Stomach (tissue), 4 donors: ENCODE results near the gene PDLIM5.
A peak's percentile ranks its signal among the peaks of the same experiment; 100 is the strongest.

ENCODE experiments used
- EP300 ChIP-seq: sonication (generic); formaldehyde crosslinking; IDR thresholded peaks from one replicate; pipeline ENCODE4 v1.6.1; 2017; ENCODE audit warnings: antibody characterized with exemption
- POLR2A ChIP-seq, 4 donors: fragments of 450-650 bp; IDR thresholded peaks; one replicate each; pipeline ENCODE4 v1.6.1; 2016; ENCODE audit warnings: antibody characterized with exemption in 4 of 4, control low read depth in 2 of 4, mild to moderate bottlenecking in 1 of 4, moderate library complexity in 1 of 4
- POLR2AphosphoS5 ChIP-seq, 3 donors: sonication (generic); formaldehyde crosslinking; IDR thresholded peaks; one replicate each; pipeline ENCODE4 v1.6.1; 2016; ENCODE audit warnings: antibody characterized with exemption in 3 of 3
- TF ChIP-seq, protein P1 (sequence below), 7 experiments: fragments of 450-650 bp in 4 of 7; fragments of 200-600 bp in 3 of 7; sonication (generic) in 3 of 7; IDR thresholded peaks; one replicate each; pipeline ENCODE4 v1.5.1; 2016 to 2019; ENCODE audit warnings: antibody characterized with exemption in 7 of 7, control low read depth in 2 of 7, mild to moderate bottlenecking in 1 of 7

DNA sequence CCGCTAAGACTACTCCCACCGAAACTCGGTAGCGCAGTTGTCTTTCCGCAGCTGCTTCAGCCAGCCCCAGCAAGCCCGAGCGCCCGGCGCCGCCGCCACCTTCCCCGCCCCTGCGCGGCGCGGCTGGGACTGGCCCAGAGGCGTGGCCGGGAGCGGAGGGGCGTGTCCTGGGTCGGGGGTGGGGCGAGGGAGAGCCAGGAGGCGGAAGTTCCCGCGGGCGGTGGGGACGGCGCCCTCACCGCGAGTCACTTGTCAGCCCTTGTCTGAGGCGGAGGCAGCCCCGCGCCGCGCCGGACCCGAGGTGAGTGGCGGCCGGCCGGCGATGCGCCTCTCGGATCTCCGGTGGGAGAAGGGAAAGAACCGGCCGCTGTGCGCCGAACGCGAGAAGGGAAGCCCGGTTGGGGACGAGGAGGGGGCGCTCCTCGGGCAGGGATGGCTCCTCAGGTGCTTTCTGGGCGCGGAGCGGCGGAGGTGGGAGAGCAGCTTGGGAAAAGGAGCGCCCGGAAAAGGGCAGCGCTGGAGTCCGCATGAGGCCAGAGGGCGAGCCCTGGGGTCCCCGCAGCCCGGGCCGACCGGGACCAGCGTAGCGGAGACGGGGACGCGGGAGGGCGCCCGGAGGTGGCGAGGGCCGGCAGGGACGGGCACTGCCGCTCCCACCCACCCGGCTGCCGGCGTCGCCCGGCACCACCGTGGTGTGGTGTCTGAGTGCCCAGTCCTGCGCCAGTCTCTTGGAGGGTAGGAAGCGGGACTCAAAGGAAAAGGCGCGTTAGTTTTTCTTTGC, at the start of gene PDLIM5:
- TF ChIP-seq, protein P1, sequence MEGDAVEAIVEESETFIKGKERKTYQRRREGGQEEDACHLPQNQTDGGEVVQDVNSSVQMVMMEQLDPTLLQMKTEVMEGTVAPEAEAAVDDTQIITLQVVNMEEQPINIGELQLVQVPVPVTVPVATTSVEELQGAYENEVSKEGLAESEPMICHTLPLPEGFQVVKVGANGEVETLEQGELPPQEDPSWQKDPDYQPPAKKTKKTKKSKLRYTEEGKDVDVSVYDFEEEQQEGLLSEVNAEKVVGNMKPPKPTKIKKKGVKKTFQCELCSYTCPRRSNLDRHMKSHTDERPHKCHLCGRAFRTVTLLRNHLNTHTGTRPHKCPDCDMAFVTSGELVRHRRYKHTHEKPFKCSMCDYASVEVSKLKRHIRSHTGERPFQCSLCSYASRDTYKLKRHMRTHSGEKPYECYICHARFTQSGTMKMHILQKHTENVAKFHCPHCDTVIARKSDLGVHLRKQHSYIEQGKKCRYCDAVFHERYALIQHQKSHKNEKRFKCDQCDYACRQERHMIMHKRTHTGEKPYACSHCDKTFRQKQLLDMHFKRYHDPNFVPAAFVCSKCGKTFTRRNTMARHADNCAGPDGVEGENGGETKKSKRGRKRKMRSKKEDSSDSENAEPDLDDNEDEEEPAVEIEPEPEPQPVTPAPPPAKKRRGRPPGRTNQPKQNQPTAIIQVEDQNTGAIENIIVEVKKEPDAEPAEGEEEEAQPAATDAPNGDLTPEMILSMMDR (IDR thresholded peaks at IDR 0.05), result no peak
- TF ChIP-seq POLR2A (IDR thresholded peaks at IDR 0.05), result peak in 2 of 4 donors; percentile 90 to 95
- no peak for TF ChIP-seq EP300
- TF ChIP-seq POLR2AphosphoS5 (IDR thresholded peaks at IDR 0.05), result peak; percentile 91 to 99 (median 99)
